ENCODE data around the gene COL19A1.

DNA sequence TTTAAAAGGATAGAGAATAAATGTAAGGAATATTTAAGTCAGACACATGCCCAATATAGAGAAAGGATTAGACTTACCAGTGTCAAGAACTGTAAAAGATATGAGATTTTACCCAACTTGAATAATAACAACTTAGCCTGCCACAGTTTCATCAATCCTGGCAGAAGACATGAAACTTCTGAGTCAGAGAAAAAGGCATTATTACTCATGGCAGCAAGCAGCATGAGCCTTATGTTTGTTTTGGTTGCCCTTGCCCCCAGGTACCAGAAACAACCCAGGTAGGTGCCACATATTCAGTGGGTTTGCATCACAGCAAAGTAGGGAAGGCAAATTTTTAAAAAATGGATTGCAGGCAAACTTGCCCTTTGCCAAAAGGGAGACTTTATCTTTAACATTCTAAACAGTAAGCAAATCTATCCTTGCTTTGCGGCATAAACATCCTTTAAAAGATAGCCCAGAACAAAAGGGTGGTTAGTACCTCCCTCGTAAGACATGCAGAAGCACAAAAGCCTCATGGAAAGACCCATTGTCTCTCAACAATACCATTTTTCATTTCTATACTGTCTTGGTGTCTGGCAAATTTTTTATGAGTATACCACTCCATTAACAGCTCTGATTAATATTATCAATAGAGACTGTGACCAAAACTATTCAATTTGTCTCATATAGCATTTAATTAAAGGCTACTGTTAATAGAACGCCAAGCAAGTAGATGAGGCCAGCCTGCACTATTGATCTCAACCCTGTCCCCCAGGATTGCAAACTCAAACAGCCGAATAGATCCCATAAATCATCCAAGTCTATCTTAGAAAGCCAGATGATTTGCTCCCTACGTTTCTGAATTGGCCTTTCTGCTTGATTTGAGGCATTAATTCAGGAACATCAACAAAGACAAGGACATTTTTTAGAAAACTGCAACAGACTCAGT lies 185.1 kb downstream of the COL19A1 start:
- TF ChIP-seq, protein P1, sequence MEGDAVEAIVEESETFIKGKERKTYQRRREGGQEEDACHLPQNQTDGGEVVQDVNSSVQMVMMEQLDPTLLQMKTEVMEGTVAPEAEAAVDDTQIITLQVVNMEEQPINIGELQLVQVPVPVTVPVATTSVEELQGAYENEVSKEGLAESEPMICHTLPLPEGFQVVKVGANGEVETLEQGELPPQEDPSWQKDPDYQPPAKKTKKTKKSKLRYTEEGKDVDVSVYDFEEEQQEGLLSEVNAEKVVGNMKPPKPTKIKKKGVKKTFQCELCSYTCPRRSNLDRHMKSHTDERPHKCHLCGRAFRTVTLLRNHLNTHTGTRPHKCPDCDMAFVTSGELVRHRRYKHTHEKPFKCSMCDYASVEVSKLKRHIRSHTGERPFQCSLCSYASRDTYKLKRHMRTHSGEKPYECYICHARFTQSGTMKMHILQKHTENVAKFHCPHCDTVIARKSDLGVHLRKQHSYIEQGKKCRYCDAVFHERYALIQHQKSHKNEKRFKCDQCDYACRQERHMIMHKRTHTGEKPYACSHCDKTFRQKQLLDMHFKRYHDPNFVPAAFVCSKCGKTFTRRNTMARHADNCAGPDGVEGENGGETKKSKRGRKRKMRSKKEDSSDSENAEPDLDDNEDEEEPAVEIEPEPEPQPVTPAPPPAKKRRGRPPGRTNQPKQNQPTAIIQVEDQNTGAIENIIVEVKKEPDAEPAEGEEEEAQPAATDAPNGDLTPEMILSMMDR (optimal IDR thresholded peaks at IDR 0.05 in 1 of 3, IDR thresholded peaks at IDR 0.05 in 1 of 3, conservative IDR thresholded peaks at IDR 0.05 in 1 of 3; ENCODE audit: extremely low read depth in 1 of 3, insufficient read depth in 2 of 3, low read length in 3 of 3) = no peak
- no peak for TF ChIP-seq EZH2 (IDR thresholded peaks at IDR 0.05; ENCODE audit: low read length)

All from keratinocyte (primary cell).